GM12864 (cell line): ENCODE data around the gene LAMA2.

ENCODE experiments used
- DNase-seq: peaks from one replicate; pipeline ENCODE4 v3.0.0-alpha.2; 2011; ENCODE audit warnings: low read depth
- H3K4me3 ChIP-seq: 2 replicates; pipeline ENCODE4 v1.5.1; 2011; ENCODE audit warnings: mild to moderate bottlenecking, low read depth, low read length, control low read depth
- TF ChIP-seq, protein P1 (sequence below): IDR thresholded peaks from 2 replicates; pipeline ENCODE4 v1.5.1; 2011; ENCODE audit warnings: low read depth, mild to moderate bottlenecking, moderate library complexity, low read length, control low read depth, inconsistent platforms; ENCODE audit errors: missing control alignments

LAMA2 gene

GRCh38 chr6:129494099-129494498 lies 611.2 kb downstream of the LAMA2 start:
- no peak overlapping the region for H3K4me3 ChIP-seq
- TF ChIP-seq, protein P1, sequence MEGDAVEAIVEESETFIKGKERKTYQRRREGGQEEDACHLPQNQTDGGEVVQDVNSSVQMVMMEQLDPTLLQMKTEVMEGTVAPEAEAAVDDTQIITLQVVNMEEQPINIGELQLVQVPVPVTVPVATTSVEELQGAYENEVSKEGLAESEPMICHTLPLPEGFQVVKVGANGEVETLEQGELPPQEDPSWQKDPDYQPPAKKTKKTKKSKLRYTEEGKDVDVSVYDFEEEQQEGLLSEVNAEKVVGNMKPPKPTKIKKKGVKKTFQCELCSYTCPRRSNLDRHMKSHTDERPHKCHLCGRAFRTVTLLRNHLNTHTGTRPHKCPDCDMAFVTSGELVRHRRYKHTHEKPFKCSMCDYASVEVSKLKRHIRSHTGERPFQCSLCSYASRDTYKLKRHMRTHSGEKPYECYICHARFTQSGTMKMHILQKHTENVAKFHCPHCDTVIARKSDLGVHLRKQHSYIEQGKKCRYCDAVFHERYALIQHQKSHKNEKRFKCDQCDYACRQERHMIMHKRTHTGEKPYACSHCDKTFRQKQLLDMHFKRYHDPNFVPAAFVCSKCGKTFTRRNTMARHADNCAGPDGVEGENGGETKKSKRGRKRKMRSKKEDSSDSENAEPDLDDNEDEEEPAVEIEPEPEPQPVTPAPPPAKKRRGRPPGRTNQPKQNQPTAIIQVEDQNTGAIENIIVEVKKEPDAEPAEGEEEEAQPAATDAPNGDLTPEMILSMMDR = no peak
- no peak for DNase-seq

GRCh38 chr6:129494586-129494985 lies 611.6 kb downstream of the LAMA2 start:
- no peak overlapping the region for H3K4me3 ChIP-seq
- TF ChIP-seq, protein P1 = no peak
- no peak for DNase-seq

GRCh38 chr6:129495652-129496051 lies 612.7 kb downstream of the LAMA2 start:
- TF ChIP-seq, protein P1 = no peak
- no peak overlapping the region for H3K4me3 ChIP-seq
- DNase-seq = no peak

DNA sequence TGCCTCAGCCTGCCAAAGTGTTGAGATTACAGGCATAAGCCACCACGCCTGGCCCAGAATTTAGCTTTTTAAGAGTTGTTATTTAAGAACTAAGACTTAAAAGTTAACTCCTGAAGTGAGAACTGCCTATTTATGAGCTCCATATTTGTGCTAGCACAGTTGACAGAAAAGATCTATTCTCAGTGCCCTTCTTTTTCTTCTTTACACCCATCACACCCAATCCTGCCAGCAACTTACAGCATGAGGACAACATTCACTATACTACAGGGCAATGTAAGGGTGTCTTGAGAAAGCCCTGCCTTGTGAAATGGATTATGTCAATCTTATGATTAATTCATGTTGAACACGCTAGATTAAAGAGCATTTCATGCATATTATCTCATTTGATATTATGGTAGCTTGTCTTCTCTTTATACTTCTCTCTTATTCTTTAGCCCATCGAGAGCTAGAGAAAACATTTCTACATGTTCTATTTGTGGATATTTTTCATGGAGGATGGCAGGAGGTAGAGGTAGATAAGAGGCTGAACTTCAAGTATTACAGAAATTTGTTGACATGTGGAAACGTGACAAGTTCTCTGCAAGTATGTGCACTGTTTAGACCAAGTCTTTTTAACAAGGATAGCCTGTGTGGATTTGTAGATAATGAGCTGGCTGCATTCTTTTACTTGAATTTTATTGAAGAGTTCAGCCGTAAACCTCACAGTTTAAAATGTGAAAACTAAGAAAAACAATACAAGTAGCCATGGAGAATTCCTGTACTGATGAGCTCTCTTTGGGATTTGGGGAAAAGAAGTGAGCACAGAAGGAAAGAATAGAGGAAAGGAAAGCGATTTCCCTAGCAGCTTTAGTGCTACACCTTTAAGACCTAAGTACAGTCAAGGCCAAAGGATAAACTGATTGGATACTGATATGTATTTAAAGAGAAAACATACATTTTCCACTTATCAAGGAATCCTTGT lies 614.8 kb downstream of the LAMA2 start:
- TF ChIP-seq, protein P1 = no peak
- no peak overlapping the region for H3K4me3 ChIP-seq
- DNase-seq = no peak

DNA sequence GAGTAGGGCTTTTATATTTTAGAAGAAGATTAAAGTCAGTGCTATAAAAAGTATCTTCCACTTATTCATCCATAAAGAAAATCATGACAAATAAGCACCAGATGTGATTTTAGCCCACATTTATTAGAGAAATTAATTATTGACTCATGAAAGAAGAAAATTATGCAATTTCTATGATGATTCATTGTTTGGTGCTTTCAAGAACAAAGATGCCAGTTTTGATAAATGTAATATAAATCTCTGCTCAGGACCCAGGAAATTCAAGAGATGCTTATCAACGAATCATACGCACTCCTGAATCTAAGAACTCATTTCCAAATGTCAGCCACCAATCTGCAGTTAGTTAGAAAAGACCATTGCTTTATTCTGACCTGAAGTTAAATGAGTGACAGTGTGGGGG lies 615.6 kb downstream of the LAMA2 start:
- DNase-seq = no peak
- TF ChIP-seq, protein P1 = no peak
- H3K4me3 ChIP-seq = no peak overlapping the region

DNA sequence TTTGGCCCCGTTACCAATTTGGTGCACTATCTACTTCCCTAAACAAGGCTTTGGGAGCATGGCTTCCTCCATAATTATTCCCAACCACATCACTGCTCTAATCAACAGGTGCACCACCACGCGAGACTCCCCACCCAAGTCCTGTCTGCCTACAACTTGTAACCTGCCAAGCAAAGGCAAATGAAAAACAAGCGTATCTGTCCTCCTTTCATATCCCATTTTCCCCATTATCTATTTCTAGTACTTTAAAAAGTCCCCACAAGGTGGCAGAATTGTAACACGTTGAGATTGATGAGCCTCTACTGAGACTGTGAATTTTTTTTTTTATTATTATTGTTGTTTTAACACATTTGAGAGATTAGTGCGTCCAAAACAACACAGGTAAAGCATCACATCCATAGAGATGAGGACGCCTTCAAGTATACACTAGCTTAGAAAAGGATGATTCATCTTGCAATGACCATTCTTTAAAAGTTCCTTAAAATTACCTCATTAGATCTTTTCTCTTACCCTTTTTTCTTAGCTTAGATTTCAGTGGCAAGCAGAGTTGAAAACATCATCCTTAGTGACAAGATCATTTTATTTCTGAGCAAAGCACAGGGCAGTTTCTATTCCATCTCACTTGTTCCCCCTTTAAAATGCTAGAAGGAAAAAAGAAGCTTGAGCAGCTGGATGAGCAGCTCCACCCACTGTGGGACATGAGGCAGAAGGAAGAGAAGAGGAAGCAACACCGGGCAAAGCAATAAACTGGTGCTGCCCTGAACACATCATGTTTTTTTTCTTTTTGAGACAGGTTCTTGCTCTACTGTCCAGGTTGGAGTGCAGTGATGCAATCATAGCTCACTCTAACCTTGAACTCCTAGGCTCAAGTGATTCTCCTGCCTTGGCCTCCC lies 616.3 kb downstream of the LAMA2 start:
- DNase-seq = no peak
- TF ChIP-seq, protein P1 = peak; percentile 35
- H3K4me3 ChIP-seq = no peak overlapping the region
